HCT116 (cell line): ENCODE results near the gene BSN. TPM values are rescaled to one million over a fixed set of nuclear protein-coding genes. Genes with fewer than 3 reads are reported as not detected.

Experiments
- ATAC-seq: fragments of 200-7000 bp; cut with Tn5 transposase; 2 replicates; pipeline ENCODE4 v1.9.1; 2020; ENCODE audit warnings: mild to moderate bottlenecking, moderate library complexity
- BruUV-seq: library from RNA; stranded (reverse); fragments of 400-500 nt; replicated peaks from 2 replicates; lab custom pipeline; 2021; lab: Mats Ljungman, UMichigan
- CTCF ChIA-PET: fragments of 300-600 bp; sonication (Branson Sonifier 250); formaldehyde crosslinking; loops from one replicate; lab custom pipeline; 2021; ENCODE audit warnings: antibody characterized with exemption; lab: Charles Lee
- POLR2A ChIA-PET: fragments of 300-600, 350-600 bp; sonication (Branson Sonifier 250); formaldehyde crosslinking; loops from one replicate; lab custom pipeline; 2021; ENCODE audit warnings: antibody characterized with exemption; lab: Charles Lee
- RAD21 ChIA-PET, 2 experiments: fragments of 300-600 bp; sonication (Branson Sonifier 250); formaldehyde crosslinking; loops; one replicate each; lab custom pipeline; 2023; ENCODE audit warnings: low total read pairs in 2 of 2; ENCODE audit not compliant: uncharacterized antibody in 2 of 2, unreplicated experiment in 2 of 2, low non-redundant PET in 1 of 2; lab: Charles Lee
- DNase-seq: peaks from one replicate; pipeline ENCODE4 v3.0.0-alpha.2; 2010; ENCODE audit warnings: low read depth, low spot score
- H2AFZ ChIP-seq: fragments of 200-600 bp; shearing (Covaris generic), sonication (generic); 2 replicates; pipeline ENCODE4 v1.6.1; 2017; ENCODE audit warnings: low read depth, mixed run types, mixed read lengths, antibody characterized with exemption, low read length; ENCODE audit not compliant: poor library complexity, severe bottlenecking
- H3K27ac ChIP-seq: 2 replicates; pipeline ENCODE4 v1.5.1; 2012; ENCODE audit warnings: low read depth, low read length
- H3K27me3 ChIP-seq: fragments of 200-600 bp; sonication (generic); 2 replicates; pipeline ENCODE4 v1.6.1; 2016; ENCODE audit warnings: mixed run types, low read length, mixed read lengths; ENCODE audit not compliant: insufficient read depth
- H3K36me3 ChIP-seq, 2 experiments: fragments of 200-500 bp in 1 of 2; fragments of 200-600 bp in 1 of 2; sonication (Bioruptor generic) in 1 of 2; sonication (generic) in 1 of 2; 2 replicates each; pipeline versions ENCODE4 v1.5.1 to v1.6.1; 2014 to 2016; ENCODE audit warnings: low read length in 2 of 2, inconsistent platforms in 1 of 2, mixed read lengths in 1 of 2, mixed run types in 1 of 2; ENCODE audit not compliant: insufficient read depth in 2 of 2, control insufficient read depth in 1 of 2
- H3K4me1 ChIP-seq, 2 experiments: fragments of 200-600 bp in 1 of 2; sonication (generic) in 1 of 2; 2 replicates each; pipeline versions ENCODE4 v1.5.1 to v1.6.1; 2012 to 2017; ENCODE audit warnings: low read length in 2 of 2, inconsistent platforms in 1 of 2, mild to moderate bottlenecking in 1 of 2, mixed read lengths in 1 of 2, mixed run types in 1 of 2, moderate library complexity in 1 of 2; ENCODE audit not compliant: insufficient read depth in 2 of 2, control insufficient read depth in 1 of 2
- H3K4me2 ChIP-seq: fragments of 200-600 bp; sonication (generic); 2 replicates; pipeline ENCODE4 v1.6.1; 2017; ENCODE audit warnings: mixed run types, low read length, mixed read lengths
- H3K4me3 ChIP-seq, 2 experiments: fragments of 200-600 bp in 1 of 2; sonication (generic) in 1 of 2; replicated peaks in 1 of 2; 2 replicates each; pipeline ENCODE4 v1.5.1; 2011 to 2016; ENCODE audit warnings: low read length in 2 of 2, control low read depth in 1 of 2, low read depth in 1 of 2, mild to moderate bottlenecking in 1 of 2, mixed read lengths in 1 of 2, mixed run types in 1 of 2
- H3K79me2 ChIP-seq: fragments of 200-600 bp; sonication (generic); 2 replicates; pipeline ENCODE4 v1.6.1; 2017; ENCODE audit warnings: mild to moderate bottlenecking, mixed run types, low read length, moderate library complexity, mixed read lengths; ENCODE audit not compliant: insufficient read depth
- H3K9ac ChIP-seq: fragments of 200-600 bp; sonication (generic); 2 replicates; pipeline ENCODE4 v1.6.1; 2016; ENCODE audit warnings: low read length, mixed read lengths
- H3K9me2 ChIP-seq: fragments of 200-600 bp; sonication (generic), shearing (Covaris generic); 2 replicates; pipeline ENCODE4 v1.6.1; 2017; ENCODE audit warnings: mixed run types, mild to moderate bottlenecking, moderate library complexity; ENCODE audit not compliant: insufficient read depth
- H3K9me3 ChIP-seq, 2 experiments: fragments of 200-500 bp in 1 of 2; fragments of 200-600 bp in 1 of 2; sonication (Bioruptor generic) in 1 of 2; sonication (generic) in 1 of 2; 2 replicates each; pipeline ENCODE4 v1.6.1; 2014 to 2017; ENCODE audit warnings: low read length in 2 of 2, mixed read lengths in 2 of 2, inconsistent platforms in 1 of 2, low read depth in 1 of 2, mild to moderate bottlenecking in 1 of 2, mixed run types in 1 of 2, moderate library complexity in 1 of 2; ENCODE audit not compliant: control insufficient read depth in 1 of 2, insufficient read depth in 1 of 2
- H4K20me1 ChIP-seq: fragments of 200-600 bp; sonication (generic), shearing (Covaris generic); 2 replicates; pipeline ENCODE4 v1.6.1; 2017; ENCODE audit warnings: mixed run types, mild to moderate bottlenecking, moderate library complexity; ENCODE audit not compliant: insufficient read depth
- EGR1 ChIP-seq: IDR thresholded peaks from 2 replicates; pipeline ENCODE4 v1.6.1; 2012; ENCODE audit warnings: low read depth
- JUND ChIP-seq: IDR thresholded peaks from 2 replicates; pipeline ENCODE4 v1.6.1; 2012
- POLR2AphosphoS5 ChIP-seq: IDR thresholded peaks from 2 replicates; pipeline ENCODE4 v1.6.1; 2011; ENCODE audit warnings: mild to moderate bottlenecking, low read depth, low read length, moderate library complexity
- RAD21 ChIP-seq: IDR thresholded peaks from 2 replicates; pipeline ENCODE4 v1.6.1; 2012; ENCODE audit warnings: low read depth, mild to moderate bottlenecking
- SIN3A ChIP-seq: IDR thresholded peaks from 2 replicates; pipeline ENCODE4 v1.6.1; 2012; ENCODE audit warnings: low read depth
- SP1 ChIP-seq: IDR thresholded peaks from 2 replicates; pipeline ENCODE4 v1.6.1; 2012; ENCODE audit warnings: low read depth
- intact Hi-C: fragments of 100-400 bp; cut with micrococcal nuclease; formaldehyde crosslinking; loops from 2 replicates; pipeline ENCODE4 v1.10.0; 2022
- total RNA-seq: library from RNA; stranded (reverse); gene quantifications from one replicate; pipeline ENCODE4 v1.2.1, GENCODE V29; 2021; ENCODE audit not compliant: unreplicated experiment
- TF ChIP-seq, protein P1 (sequence below): IDR thresholded peaks from 2 replicates; pipeline ENCODE4 v1.6.1; 2012

BSN gene
- total RNA-seq, 1 experiment from 2014 or later = 1.5 TPM

DNA sequence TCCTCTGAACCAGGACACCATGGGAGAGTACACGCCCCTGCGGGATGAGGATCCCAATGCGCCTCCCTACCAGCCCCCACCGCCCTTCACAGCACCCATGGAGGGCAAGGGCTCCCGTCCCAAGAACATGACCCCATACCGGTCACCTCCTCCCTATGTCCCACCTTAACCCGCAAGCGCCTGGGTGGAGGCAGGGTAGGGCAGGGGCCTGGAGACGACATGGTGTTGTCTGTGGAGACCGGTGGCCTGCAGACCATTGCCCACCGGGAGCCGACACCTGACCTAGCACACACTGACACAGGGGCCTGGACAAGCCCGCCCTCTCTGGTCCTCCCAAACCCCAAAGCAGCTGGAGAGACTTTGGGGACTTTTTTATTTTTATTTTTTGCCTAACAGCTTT is 21.2 kb upstream of the BSN start:
- DNase-seq = no peak
- ATAC-seq = no peak
- H3K27ac ChIP-seq = no peak overlapping the region
- no peak overlapping the region for H3K4me3 ChIP-seq
- H3K79me2 ChIP-seq = no peaks in the 10 kb centered on the region
- POLR2A ChIA-PET = no interaction called here
- no peaks in the 10 kb centered on the region for H3K9me3 ChIP-seq
- no TSS peak for BruUV-seq
- CTCF ChIA-PET = no interaction called here
- TF ChIP-seq EGR1 (no peak), SP1 (no peak), SIN3A (no peak), POLR2AphosphoS5 (no peak), JUND (no peak)
- TF ChIP-seq, protein P1, sequence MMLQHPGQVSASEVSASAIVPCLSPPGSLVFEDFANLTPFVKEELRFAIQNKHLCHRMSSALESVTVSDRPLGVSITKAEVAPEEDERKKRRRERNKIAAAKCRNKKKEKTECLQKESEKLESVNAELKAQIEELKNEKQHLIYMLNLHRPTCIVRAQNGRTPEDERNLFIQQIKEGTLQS = no peak
- H3K4me2 ChIP-seq = no peak overlapping the region
- peaks cover 12 to 25% of the 10 kb centered on the region in 2 experiments; a peak in 3 of 4 replicates for H3K36me3 ChIP-seq
- no peak overlapping the region for H3K9ac ChIP-seq
- no peaks in the 10 kb centered on the region for H3K27me3 ChIP-seq
- RAD21 ChIA-PET = no interaction called here
- no peak overlapping the region for H2AFZ ChIP-seq
- intact Hi-C loops = no loop called here
- H3K9me2 ChIP-seq = no peaks in the 10 kb centered on the region
- peaks cover 0 to 20% of the 10 kb centered on the region in 2 experiments; a peak in 2 of 4 replicates for H3K4me1 ChIP-seq
- H4K20me1 ChIP-seq = no peaks in the 10 kb centered on the region

DNA sequence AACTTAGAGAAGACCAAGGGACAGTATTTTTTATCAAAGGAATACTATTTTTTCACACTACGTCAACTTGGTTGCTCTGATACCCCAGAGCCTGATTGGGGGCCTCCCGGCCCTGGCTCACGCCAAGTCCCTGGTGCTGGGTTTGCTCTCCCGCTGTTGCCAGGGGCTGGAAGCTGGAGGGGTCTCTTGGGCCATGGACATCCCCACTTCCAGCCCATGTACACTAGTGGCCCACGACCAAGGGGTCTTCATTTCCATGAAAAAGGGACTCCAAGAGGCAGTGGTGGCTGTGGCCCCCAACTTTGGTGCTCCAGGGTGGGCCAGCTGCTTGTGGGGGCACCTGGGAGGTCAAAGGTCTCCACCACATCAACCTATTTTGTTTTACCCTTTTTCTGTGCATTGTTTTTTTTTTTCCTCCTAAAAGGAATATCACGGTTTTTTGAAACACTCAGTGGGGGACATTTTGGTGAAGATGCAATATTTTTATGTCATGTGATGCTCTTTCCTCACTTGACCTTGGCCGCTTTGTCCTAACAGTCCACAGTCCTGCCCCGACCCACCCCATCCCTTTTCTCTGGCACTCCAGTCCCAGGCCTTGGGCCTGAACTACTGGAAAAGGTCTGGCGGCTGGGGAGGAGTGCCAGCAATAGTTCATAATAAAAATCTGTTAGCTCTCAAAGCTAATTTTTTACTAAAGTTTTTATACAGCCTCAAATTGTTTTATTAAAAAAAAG is 20.3 kb upstream of the BSN start:
- H3K4me3 ChIP-seq = no peak overlapping the region
- ChIA-PET POLR2A (no interaction called here), RAD21 (no interaction called here), CTCF (no interaction called here)
- no peak for ATAC-seq
- no peaks in the 10 kb centered on the region for H3K9me3 ChIP-seq
- no peak for DNase-seq
- no peaks in the 10 kb centered on the region for H4K20me1 ChIP-seq
- no peaks in the 10 kb centered on the region for H3K9me2 ChIP-seq
- no peak overlapping the region for H3K27ac ChIP-seq
- peaks cover 12 to 25% of the 10 kb centered on the region in 2 experiments; a peak in 3 of 4 replicates for H3K36me3 ChIP-seq
- intact Hi-C loops = no loop called here
- no peak overlapping the region for H3K4me2 ChIP-seq
- no peak for TF ChIP-seq EGR1
- no peak for TF ChIP-seq RAD21
- no peak for TF ChIP-seq JUND
- H3K4me1 ChIP-seq = peaks cover 0 to 20% of the 10 kb centered on the region in 2 experiments; a peak in 2 of 4 replicates
- no peaks in the 10 kb centered on the region for H3K27me3 ChIP-seq
- BruUV-seq = TSS peak; percentile 41
- no peak overlapping the region for H2AFZ ChIP-seq
- H3K79me2 ChIP-seq = no peaks in the 10 kb centered on the region
- H3K9ac ChIP-seq = no peak overlapping the region
